Fibroblast of mammary gland (primary cell): ENCODE data around the gene ITGB2.

Experiments used
- DNase-seq: peaks from one replicate; pipeline ENCODE4 v3.0.0-alpha.2; 2010; ENCODE audit warnings: low read depth
- H3K4me3 ChIP-seq: 2 replicates; pipeline ENCODE4 v1.5.1; 2011; ENCODE audit warnings: low read depth, mild to moderate bottlenecking, low read length, moderate library complexity; ENCODE audit not compliant: control insufficient read depth
- CTCF ChIP-seq: conservative IDR thresholded peaks from 2 replicates; pipeline ENCODE4 v1.5.1; 2011; ENCODE audit warnings: low read depth, low read length, inconsistent platforms; ENCODE audit not compliant: control insufficient read depth, insufficient read depth

The ITGB2 gene

DNA sequence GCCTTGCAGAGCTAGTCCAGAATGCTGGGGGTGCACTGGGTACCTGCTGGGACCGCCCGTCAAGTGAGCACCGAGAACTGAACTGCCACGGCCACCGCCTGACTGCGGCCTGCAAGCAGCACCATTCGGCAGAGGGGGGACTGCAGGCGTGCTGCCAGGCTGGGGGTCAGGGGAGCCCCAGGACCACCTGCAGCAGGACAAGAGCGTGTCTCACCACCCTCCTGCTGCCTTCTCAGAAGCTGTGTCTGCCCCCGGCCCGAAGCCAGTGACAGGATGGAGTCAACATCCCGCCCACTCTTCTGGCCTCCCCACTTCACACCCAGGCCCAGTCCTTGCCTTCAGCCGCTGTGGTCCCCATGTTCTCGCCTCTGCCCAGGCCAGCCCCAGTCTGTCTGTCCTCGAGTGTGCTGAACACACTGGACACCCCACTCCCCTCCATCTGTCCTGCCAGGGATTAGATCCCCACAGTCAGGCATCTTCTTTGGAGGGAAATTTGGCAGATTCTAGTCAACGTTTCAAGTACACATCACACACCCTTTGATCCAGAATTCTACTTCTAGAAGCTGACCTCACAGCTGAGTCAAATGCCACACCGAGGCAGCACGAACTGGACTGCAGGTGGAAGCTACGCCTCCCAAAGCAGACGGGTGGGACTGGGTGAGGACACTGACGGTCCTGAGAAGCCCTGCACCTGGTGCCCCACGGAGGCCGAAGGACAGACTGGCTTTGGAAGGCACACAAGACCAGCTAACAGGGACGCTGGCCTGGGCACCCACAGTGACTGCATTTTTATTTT is 73.2 kb downstream of the ITGB2 start:
- no peak for TF ChIP-seq CTCF
- DNase-seq, result no peak
- no peak overlapping the region for H3K4me3 ChIP-seq

DNA sequence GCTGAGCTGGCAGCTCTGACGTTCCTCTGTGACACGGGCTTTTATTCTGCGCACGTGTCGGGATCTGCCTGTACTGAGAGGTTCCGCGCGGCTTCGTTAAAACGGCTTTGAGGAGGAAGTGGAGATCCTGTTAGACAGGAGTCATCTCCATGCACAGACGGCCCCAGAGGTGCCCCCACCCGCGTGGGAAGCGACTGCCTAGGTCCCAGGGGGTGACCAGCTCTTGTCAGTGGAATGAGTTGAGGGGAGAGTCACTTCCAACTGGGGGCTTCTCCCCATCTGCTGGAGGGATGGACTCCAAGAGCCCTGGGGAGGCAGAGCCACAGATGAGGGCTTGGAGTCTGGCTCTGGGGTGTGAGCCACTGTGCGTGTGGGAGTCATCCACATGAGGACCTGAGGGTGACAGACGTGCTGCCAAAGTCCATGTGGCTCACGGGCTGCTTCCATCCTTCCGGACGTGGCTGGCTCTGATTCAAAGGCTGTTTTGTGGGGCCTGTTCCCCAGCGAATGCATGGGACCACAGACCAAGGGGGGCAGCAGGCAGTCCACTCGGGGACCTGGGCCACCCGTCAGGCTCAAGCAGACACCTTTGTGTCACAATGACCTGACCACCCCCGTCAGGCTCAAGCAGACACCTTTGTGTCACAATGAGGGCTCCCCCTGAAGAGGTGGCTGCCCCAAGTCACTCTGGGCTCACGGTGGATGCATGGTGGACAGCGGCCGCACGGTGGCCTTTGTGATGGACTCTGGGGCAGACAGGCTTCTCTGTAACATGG is 74.0 kb downstream of the ITGB2 start:
- no peak for TF ChIP-seq CTCF
- DNase-seq, result peak; percentile 72
- H3K4me3 ChIP-seq, result no peak overlapping the region

GRCh38 chr21:44846224-44846484 is 74.5 kb downstream of the ITGB2 start:
- TF ChIP-seq CTCF, result no peak
- no peak for DNase-seq
- H3K4me3 ChIP-seq, result peak overlapping the region; percentile 29

DNA sequence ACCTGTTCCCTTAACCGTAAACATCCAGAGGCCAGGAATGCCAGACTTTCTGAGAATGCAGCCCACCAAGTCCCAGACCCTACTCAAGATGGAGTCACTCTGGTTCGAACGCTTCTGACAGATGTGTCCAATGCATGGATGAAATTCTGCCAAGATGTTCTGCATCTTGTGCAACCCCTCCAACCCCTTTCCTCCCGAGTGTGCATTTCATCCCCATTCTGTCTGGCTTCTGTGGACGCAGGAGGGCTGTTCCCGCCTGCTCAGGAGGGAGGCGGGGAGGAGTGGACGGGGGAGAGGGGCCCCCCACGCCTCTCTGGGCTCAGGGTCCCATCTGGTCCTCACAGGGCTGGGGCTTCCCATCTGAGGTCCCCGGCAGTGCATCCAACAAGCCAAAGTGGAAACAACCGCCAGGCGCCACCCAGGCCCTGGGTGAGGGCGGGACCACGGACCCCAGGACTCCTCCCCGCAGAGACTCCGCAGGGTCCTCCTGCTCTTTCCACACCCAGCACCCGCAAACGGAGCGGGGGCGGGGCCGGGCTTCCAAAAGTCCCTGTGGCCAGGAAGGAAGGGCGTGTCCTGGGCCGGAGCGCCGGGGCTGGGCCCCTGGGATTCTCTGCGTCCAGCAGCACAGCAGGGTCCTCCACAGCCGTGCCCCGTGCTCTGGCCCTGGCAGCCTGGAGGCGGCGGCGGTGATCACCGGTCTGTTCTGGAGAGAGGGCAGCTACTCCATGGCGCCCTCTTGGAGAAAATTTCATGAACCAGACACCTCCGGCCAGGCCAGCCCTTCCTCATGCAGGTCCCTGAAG is 75.1 kb downstream of the ITGB2 start:
- peak; percentile 49 for DNase-seq
- H3K4me3 ChIP-seq, result peak overlapping the region; percentile 29
- TF ChIP-seq CTCF, result peak; percentile 34

GRCh38 chr21:44844256-44844655 is 76.4 kb downstream of the ITGB2 start:
- TF ChIP-seq CTCF, result no peak
- no peak for DNase-seq
- no peak overlapping the region for H3K4me3 ChIP-seq

DNA sequence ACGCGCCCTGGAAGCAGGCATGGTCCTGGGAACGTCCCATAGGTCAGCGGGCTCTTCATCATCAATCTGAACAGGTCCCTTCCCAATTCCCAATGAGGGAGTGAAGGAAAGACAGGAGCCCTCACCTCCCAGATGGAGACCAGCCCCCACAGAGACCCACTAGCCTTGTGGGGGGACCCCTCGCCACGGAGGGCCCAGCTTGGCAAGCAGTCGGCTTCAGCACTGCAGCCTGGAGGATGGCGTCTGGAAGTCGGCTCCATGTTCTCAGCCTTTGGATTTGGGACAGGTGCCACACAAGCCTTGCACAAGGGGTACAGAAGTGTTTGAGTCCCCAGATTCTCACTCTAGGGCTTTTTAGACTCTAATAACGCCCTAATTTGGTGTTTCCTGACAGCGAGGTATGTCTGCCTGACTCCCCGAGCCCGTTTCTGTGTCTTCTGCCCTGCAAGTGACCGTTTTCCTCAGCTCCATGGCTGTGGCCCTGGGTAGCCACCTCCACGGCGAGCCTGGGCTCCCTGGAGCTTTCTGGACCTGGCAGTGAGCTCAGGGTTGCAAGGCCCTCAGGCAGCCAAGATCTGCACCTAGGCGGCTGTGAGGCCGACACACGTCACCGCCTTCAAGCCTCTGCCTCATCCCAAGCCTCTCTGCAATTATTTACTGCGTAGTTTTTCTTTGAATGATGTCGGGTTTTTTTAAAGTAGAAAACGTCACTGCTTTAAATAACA is 77.8 kb downstream of the ITGB2 start:
- no peak for TF ChIP-seq CTCF
- DNase-seq, result no peak
- H3K4me3 ChIP-seq, result no peak overlapping the region
